Parathyroid adenoma (tissue), 2 donors: ENCODE data around the gene MKRN1.
"Not testable (repeated sequence)": the region's sequence is repeated elsewhere in the genome, so short reads cannot be mapped to it uniquely, and the experiment has no call there.

Source experiments
- H2AFZ ChIP-seq: fragments of 300-600 bp; sonication (generic); one replicate; pipeline ENCODE4 v1.7.0; 2017; ENCODE audit warnings: antibody characterized with exemption, mild to moderate bottlenecking
- H3K27ac ChIP-seq: fragments of 300-600 bp; sonication (generic); one replicate; pipeline ENCODE4 v1.7.0; 2017
- H3K27me3 ChIP-seq: fragments of 300-600 bp; sonication (generic); one replicate; pipeline ENCODE4 v1.7.0; 2017; ENCODE audit warnings: low read length; ENCODE audit not compliant: control insufficient read depth, insufficient read depth
- H3K36me3 ChIP-seq: fragments of 300-600 bp; sonication (generic); one replicate; pipeline ENCODE4 v1.7.0; 2017; ENCODE audit warnings: low read length; ENCODE audit not compliant: control insufficient read depth, insufficient read depth
- H3K4me1 ChIP-seq: fragments of 300-600 bp; sonication (generic); one replicate; pipeline ENCODE4 v1.7.0; 2017; ENCODE audit warnings: control low read depth
- H3K4me2 ChIP-seq: fragments of 300-600 bp; sonication (generic); one replicate; pipeline ENCODE4 v1.7.0; 2017; ENCODE audit warnings: low read length
- H3K4me3 ChIP-seq: fragments of 300-600 bp; sonication (generic); one replicate; pipeline ENCODE4 v1.7.0; 2017; ENCODE audit warnings: low read depth, low read length
- H3K79me2 ChIP-seq: fragments of 300-600 bp; sonication (generic); one replicate; pipeline ENCODE4 v1.7.0; 2017; ENCODE audit warnings: control low read depth
- H3K9ac ChIP-seq: fragments of 300-600 bp; sonication (generic); one replicate; pipeline ENCODE4 v1.7.0; 2017; ENCODE audit warnings: mild to moderate bottlenecking
- H3K9me3 ChIP-seq: fragments of 300-600 bp; sonication (generic); one replicate; pipeline ENCODE4 v1.7.0; 2017; ENCODE audit warnings: low read length; ENCODE audit not compliant: control insufficient read depth
- TF ChIP-seq, protein P1 (sequence below): fragments of 300-600 bp; sonication (generic); IDR thresholded peaks from one replicate; pipeline ENCODE4 v1.7.0; 2017; ENCODE audit warnings: antibody characterized with exemption, mild to moderate bottlenecking
- donor health status: primary hyperparathyroidism.

MKRN1 gene

DNA sequence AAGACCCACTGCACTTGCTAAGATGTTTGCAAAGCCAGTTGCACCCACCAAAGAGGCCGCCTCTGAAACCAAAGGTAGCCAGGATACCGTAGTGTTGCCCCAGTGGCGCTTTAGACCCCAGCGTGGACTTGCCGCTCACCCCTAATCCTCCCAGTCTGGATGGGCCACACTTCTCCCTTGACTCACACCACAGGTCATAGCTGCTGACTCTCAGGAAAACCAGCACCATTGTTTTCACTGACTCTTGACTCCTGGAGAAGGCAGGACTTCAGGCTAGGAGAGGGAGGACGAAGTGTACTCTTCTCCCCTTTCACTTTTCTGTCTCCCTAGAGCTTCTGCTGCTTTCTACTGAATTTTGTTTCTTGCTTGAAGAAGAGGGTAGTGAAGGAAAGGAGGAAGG, 53.2 kb downstream of the MKRN1 start:
- Histone ChIP-seq H3K9ac (no peak overlapping the region), H3K4me3 (no peak overlapping the region), H3K27me3 (no peaks in the 10 kb centered on the region), H3K79me2 (no peaks in the 10 kb centered on the region), H3K9me3 (no peaks in the 10 kb centered on the region), H3K4me2 (no peak overlapping the region), H3K36me3 (no peaks in the 10 kb centered on the region), H3K27ac (no peak overlapping the region), H3K4me1 (no peaks in the 10 kb centered on the region), H2AFZ (no peak overlapping the region)
- TF ChIP-seq, protein P1, sequence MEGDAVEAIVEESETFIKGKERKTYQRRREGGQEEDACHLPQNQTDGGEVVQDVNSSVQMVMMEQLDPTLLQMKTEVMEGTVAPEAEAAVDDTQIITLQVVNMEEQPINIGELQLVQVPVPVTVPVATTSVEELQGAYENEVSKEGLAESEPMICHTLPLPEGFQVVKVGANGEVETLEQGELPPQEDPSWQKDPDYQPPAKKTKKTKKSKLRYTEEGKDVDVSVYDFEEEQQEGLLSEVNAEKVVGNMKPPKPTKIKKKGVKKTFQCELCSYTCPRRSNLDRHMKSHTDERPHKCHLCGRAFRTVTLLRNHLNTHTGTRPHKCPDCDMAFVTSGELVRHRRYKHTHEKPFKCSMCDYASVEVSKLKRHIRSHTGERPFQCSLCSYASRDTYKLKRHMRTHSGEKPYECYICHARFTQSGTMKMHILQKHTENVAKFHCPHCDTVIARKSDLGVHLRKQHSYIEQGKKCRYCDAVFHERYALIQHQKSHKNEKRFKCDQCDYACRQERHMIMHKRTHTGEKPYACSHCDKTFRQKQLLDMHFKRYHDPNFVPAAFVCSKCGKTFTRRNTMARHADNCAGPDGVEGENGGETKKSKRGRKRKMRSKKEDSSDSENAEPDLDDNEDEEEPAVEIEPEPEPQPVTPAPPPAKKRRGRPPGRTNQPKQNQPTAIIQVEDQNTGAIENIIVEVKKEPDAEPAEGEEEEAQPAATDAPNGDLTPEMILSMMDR, result no peak

DNA sequence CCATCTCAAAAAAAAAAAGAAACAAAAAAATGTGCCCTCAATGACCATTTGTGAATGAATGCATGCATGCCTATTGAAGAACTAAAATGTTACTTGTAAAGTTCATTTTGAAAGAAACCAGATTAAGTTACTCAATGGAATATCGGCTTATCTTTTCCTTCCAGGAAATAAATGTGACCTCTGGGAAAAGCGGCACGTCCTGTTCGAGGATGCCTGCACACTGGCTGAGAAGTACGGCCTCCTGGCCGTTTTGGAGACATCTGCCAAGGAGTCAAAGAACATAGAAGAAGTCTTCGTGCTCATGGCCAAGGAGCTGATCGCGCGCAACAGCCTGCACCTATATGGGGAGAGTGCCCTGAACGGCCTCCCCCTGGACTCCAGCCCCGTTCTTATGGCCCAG, 53.6 kb downstream of the MKRN1 start:
- Histone ChIP-seq H3K4me1 (no peaks in the 10 kb centered on the region), H3K4me2 (no peak overlapping the region), H3K36me3 (no peaks in the 10 kb centered on the region), H3K27me3 (no peaks in the 10 kb centered on the region), H3K9me3 (no peaks in the 10 kb centered on the region), H3K79me2 (no peaks in the 10 kb centered on the region), H2AFZ (no peak overlapping the region), H3K9ac (no peak overlapping the region), H3K4me3 (no peak overlapping the region), H3K27ac (no peak overlapping the region)
- TF ChIP-seq, protein P1, result no peak

DNA sequence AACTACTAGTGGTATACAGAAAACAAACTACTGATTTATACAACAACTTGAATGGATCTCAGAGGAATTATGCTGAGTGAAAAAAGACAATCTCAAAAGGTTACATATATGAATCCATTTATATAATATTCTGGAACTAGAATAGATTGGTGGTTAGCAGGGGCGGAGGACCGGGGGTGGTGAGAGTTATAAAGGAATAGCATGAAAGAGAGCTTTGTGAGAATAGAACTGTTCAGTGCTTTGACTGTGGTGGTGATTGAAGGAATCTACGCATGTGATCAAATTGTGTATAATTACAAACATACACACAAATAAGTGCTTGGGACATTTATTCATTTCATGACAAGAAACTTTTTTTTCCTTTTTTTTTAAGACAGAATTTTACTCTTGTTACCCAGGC, 55.8 kb downstream of the MKRN1 start:
- Histone ChIP-seq H3K27ac (no peak overlapping the region), H3K9ac (no peak overlapping the region), H3K79me2 (no peaks in the 10 kb centered on the region), H3K36me3 (no peaks in the 10 kb centered on the region), H3K9me3 (no peaks in the 10 kb centered on the region), H3K4me3 (no peak overlapping the region), H3K27me3 (no peaks in the 10 kb centered on the region), H2AFZ (no peak overlapping the region), H3K4me2 (no peak overlapping the region), H3K4me1 (no peaks in the 10 kb centered on the region)
- TF ChIP-seq, protein P1, result no peak

DNA sequence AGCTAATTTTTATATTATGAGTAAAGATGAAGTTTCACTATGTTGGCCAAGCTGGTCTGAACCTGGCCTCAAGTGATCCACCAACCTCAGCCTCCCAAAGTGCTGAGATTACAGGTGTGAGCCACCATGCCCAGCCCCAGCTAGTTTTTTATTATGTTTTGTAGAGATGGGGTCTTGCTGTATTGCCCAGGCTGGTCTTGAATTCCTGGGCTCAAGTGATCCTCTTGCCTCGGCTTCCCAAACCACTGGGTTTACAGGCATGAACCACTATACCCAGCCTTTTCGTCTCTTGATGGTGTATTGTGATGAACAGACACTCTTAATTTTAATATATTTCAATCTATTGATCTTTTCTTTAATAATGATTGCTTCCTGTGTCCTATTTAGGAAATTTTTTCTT, 57.8 kb downstream of the MKRN1 start:
- Histone ChIP-seq H3K27ac (no peak overlapping the region), H3K4me2 (no peak overlapping the region), H2AFZ (no peak overlapping the region), H3K27me3 (no peaks in the 10 kb centered on the region), H3K79me2 (no peaks in the 10 kb centered on the region), H3K9me3 (no peaks in the 10 kb centered on the region), H3K9ac (no peak overlapping the region), H3K4me3 (no peak overlapping the region), H3K4me1 (no peaks in the 10 kb centered on the region), H3K36me3 (no peaks in the 10 kb centered on the region)
- TF ChIP-seq, protein P1, result no peak

DNA sequence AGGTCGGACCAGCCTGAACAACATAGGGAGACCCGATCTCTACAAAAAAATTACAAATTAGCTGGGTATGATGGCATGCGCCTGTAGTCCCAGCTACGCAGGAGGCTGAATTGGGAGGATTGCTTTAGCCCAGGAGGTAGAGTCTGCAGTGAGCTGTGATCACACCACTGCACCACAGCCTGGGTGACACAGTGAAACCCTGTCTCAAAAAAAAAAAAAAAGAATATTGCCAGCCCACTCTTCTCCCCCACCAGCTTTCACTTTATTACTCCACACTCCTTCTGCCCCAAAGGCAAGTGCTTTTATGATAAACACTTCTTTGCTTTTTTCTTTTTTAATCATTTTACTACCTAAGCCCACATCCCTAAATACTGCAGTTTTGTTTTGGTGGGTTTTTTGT, 60.7 kb downstream of the MKRN1 start:
- Histone ChIP-seq H3K4me2 (no peak overlapping the region), H3K9me3 (no peaks in the 10 kb centered on the region), H3K4me1 (no peaks in the 10 kb centered on the region), H3K4me3 (no peak overlapping the region), H3K79me2 (no peaks in the 10 kb centered on the region), H3K36me3 (no peaks in the 10 kb centered on the region), H2AFZ (no peak overlapping the region), H3K9ac (no peak overlapping the region), H3K27ac (no peak overlapping the region), H3K27me3 (no peaks in the 10 kb centered on the region)
- TF ChIP-seq, protein P1, result no peak

DNA sequence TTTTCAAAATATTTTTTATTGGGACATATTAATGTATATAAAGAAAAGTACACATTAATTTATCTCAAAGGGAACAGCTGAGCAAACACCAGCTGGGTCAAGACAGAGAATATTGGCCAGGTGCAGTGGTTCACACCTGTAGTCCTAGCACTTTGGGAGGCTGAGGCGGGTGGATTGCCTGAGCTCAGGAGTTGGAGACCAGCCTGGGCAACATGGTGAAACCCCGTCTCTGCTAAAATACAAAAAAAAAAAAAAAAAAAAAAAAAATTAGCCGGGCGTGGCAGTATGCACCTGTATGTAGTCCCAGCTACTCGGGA, 61.2 kb downstream of the MKRN1 start:
- not testable (repeated sequence) for H3K4me3 ChIP-seq, H2AFZ ChIP-seq, H3K9ac ChIP-seq, H3K36me3 ChIP-seq, H3K79me2 ChIP-seq, H3K4me1 ChIP-seq, H3K9me3 ChIP-seq, H3K27ac ChIP-seq, H3K4me2 ChIP-seq, H3K27me3 ChIP-seq
